Embryonic facial prominence (tissue), 1 donor: ENCODE data around the gene ITCH.
"Not testable (repeated sequence)": the region's sequence is repeated elsewhere in the genome, so short reads cannot be mapped to it uniquely, and the experiment has no call there.

Source experiments
- DNase-seq: peaks from one replicate; pipeline ENCODE4 v3.0.0-alpha.2; 2016; ENCODE audit errors: extremely low spot score

ITCH gene

GRCh38 chr20:34452281-34452982 is 89.4 kb downstream of the ITCH start:
- DNase-seq, result no peak

- no peak for DNase-seq
Observed at GRCh38 chr20:34458631-34459030, 95.6 kb downstream of the ITCH start.

- peak; percentile 4 for DNase-seq
Observed at GRCh38 chr20:34459209-34459897, 96.3 kb downstream of the ITCH start.

- no peak for DNase-seq
Observed at GRCh38 chr20:34461779-34462087, 98.7 kb downstream of the ITCH start.

- no peak for DNase-seq
Observed at GRCh38 chr20:34468951-34469350, 105.9 kb downstream of the ITCH start.

GRCh38 chr20:34472246-34472925 is 109.3 kb downstream of the ITCH start:
- DNase-seq, result no peak

GRCh38 chr20:34473262-34473883 is 110.3 kb downstream of the ITCH start:
- no peak for DNase-seq

GRCh38 chr20:34475979-34476736 is 113.1 kb downstream of the ITCH start:
- no peak for DNase-seq

- no peak for DNase-seq
Observed at GRCh38 chr20:34479627-34480026, 116.6 kb downstream of the ITCH start.

GRCh38 chr20:34482154-34482553 is 119.1 kb downstream of the ITCH start:
- DNase-seq, result not testable (repeated sequence)

GRCh38 chr20:34483585-34484220 is 120.6 kb downstream of the ITCH start:
- not testable (repeated sequence) for DNase-seq

GRCh38 chr20:34485068-34485634 is 122.1 kb downstream of the ITCH start:
- no peak for DNase-seq

- DNase-seq, result no peak
Observed at GRCh38 chr20:34491226-34491931, 128.3 kb downstream of the ITCH start.

- no peak for DNase-seq
Observed at GRCh38 chr20:34491932-34492509, 128.9 kb downstream of the ITCH start.

GRCh38 chr20:34493646-34494045 is 130.6 kb downstream of the ITCH start:
- DNase-seq, result no peak

- no peak for DNase-seq
Observed at GRCh38 chr20:34495307-34495706, 132.2 kb downstream of the ITCH start.

GRCh38 chr20:34495916-34496315 is 132.8 kb downstream of the ITCH start:
- no peak for DNase-seq

- DNase-seq, result not testable (repeated sequence)
Observed at GRCh38 chr20:34497596-34497995, 134.5 kb downstream of the ITCH start.

GRCh38 chr20:34500823-34501222 is 137.8 kb downstream of the ITCH start:
- no peak for DNase-seq

GRCh38 chr20:34506480-34506879 is 143.4 kb downstream of the ITCH start:
- DNase-seq, result no peak
